K562 (cell line): ENCODE measurements around the gene RHOBTB3. TPM values are rescaled to one million over a fixed set of nuclear protein-coding genes. Genes with fewer than 3 reads are reported as not detected.

Experiments used
- CBX5 ChIP-seq: IDR thresholded peaks from 2 replicates; pipeline ENCODE4 v1.6.1; 2014; ENCODE audit warnings: low read depth, borderline replicate concordance
- DACH1 ChIP-seq: fragments of 450-650 bp; IDR thresholded peaks from 2 replicates; pipeline ENCODE4 v1.6.1; 2018; ENCODE audit not compliant: partially characterized antibody
- EWSR1 ChIP-seq: fragments of 450-650 bp; IDR thresholded peaks from 2 replicates; pipeline ENCODE4 v1.6.1; 2018; ENCODE audit warnings: borderline replicate concordance, mild to moderate bottlenecking, low read depth, moderate library complexity; ENCODE audit not compliant: partially characterized antibody
- IRF2 ChIP-seq: sonication (generic); formaldehyde crosslinking; IDR thresholded peaks from 2 replicates; pipeline ENCODE4 v1.8.1; 2022; ENCODE audit warnings: mild to moderate bottlenecking, missing genetic modification reagents
- KAT8 ChIP-seq: fragments of 450-650 bp; IDR thresholded peaks from 2 replicates; pipeline ENCODE4 v1.6.1; 2016; ENCODE audit warnings: low read depth, mild to moderate bottlenecking
- KDM4B ChIP-seq, 2 experiments: fragments of 450-650 bp in 1 of 2; sonication (generic) in 1 of 2; IDR thresholded peaks; 2 replicates each; pipeline ENCODE4 v1.6.1; 2016 to 2017; ENCODE audit warnings: borderline replicate concordance in 2 of 2, antibody characterized with exemption in 1 of 2, low read depth in 1 of 2, mild to moderate bottlenecking in 1 of 2
- KDM5B ChIP-seq: fragments of 200-600 bp; sonication (generic); IDR thresholded peaks from 2 replicates; pipeline ENCODE4 v1.6.1; 2012; ENCODE audit warnings: low read depth, mild to moderate bottlenecking, moderate library complexity, low read length, control low read depth, inconsistent platforms; ENCODE audit not compliant: insufficient replicate concordance
- LEF1 ChIP-seq: fragments of 450-650 bp; IDR thresholded peaks from 2 replicates; pipeline ENCODE4 v1.6.1; 2016; ENCODE audit warnings: mild to moderate bottlenecking
- MTA1 ChIP-seq: fragments of 450-650 bp; IDR thresholded peaks from 2 replicates; pipeline ENCODE4 v1.6.1; 2017; ENCODE audit warnings: borderline replicate concordance
- NFXL1 ChIP-seq: fragments of 450-650 bp; formaldehyde crosslinking; IDR thresholded peaks from 2 replicates; pipeline ENCODE4 v1.4.0; 2021; ENCODE audit warnings: mild to moderate bottlenecking
- PCBP2 ChIP-seq: fragments of 200-400 bp; formaldehyde crosslinking; IDR thresholded peaks from 2 replicates; pipeline ENCODE4 v1.6.1; 2018; ENCODE audit warnings: low read length, low read depth, mild to moderate bottlenecking, moderate library complexity; ENCODE audit not compliant: poor library complexity, severe bottlenecking
- PHTF2 ChIP-seq: fragments of 250-450 bp; sonication (Bioruptor Pico); IDR thresholded peaks from 2 replicates; pipeline ENCODE4 v1.5.0; 2021; ENCODE audit warnings: mild to moderate bottlenecking
- POLR2B ChIP-seq: fragments of 450-650 bp; IDR thresholded peaks from 2 replicates; pipeline ENCODE4 v1.6.1; 2018; ENCODE audit warnings: low read depth; ENCODE audit not compliant: partially characterized antibody
- RFX1 ChIP-seq: fragments of 450-650 bp; IDR thresholded peaks from 2 replicates; pipeline ENCODE4 v1.6.1; 2016; ENCODE audit warnings: mild to moderate bottlenecking, moderate library complexity
- TEAD4 ChIP-seq, 2 experiments: sonication (generic) in 1 of 2; formaldehyde crosslinking in 1 of 2; IDR thresholded peaks; 2 replicates each; pipeline versions ENCODE4 v1.6.1 to v1.8.0; 2012 to 2022; ENCODE audit warnings: borderline replicate concordance in 1 of 2, inconsistent platforms in 1 of 2, low read length in 1 of 2, mild to moderate bottlenecking in 1 of 2, missing genetic modification reagents in 1 of 2
- XRCC5 ChIP-seq: fragments of 200-400 bp; formaldehyde crosslinking; IDR thresholded peaks from 2 replicates; pipeline ENCODE4 v1.6.1; 2017; ENCODE audit warnings: low read depth, mild to moderate bottlenecking, low read length
- ZNF23 ChIP-seq: fragments of 250-450 bp; sonication (Bioruptor Pico); IDR thresholded peaks from 2 replicates; pipeline ENCODE4 v1.4.0; 2020; ENCODE audit warnings: mild to moderate bottlenecking
- ZNF263 ChIP-seq: sonication (generic); formaldehyde crosslinking; IDR thresholded peaks from 2 replicates; pipeline ENCODE4 v1.8.0; 2022; ENCODE audit warnings: mild to moderate bottlenecking, missing genetic modification reagents, borderline replicate concordance
- ZNF668 ChIP-seq: fragments of 250-450 bp; sonication (Bioruptor Pico); IDR thresholded peaks from 2 replicates; pipeline ENCODE4 v1.8.0; 2022; ENCODE audit warnings: mild to moderate bottlenecking, inconsistent platforms
- polyA plus RNA-seq, 8 experiments: library from polyadenylated mRNA; depleted of rRNA in 4 of 8; stranded (reverse) in 5 of 8; unstranded in 3 of 8; fragments of >200 nt; fragmentation: Nextera tagmentation in 2 of 8; fragmentation: Illumina TruSeq in 1 of 8; extraction: Ambion mirVana in 2 of 8; extraction: Trizol in 1 of 8; gene quantifications; 2 replicates each; pipeline versions ENCODE4 v1.2.1 to v1.2.3, GENCODE V29; 2011 to 2014; ENCODE audit warnings: inconsistent platforms in 1 of 8, missing spikeins in 1 of 8
- total RNA-seq, 7 experiments: library from RNA; depleted of rRNA in 6 of 7; stranded (reverse); fragments of >200 nt in 6 of 7; fragmentation: Illumina TruSeq in 2 of 7; extraction: Trizol in 2 of 7; gene quantifications; 2 replicates each; pipeline versions ENCODE4 v1.2.1 to v1.2.3, GENCODE V29; 2011 to 2021; ENCODE audit warnings: low replicate concordance in 1 of 7
- TF ChIP-seq, protein P1 (sequence below): fragments of 450-650 bp; IDR thresholded peaks from 2 replicates; pipeline ENCODE4 v1.6.1; 2016; ENCODE audit warnings: antibody characterized with exemption
- TF ChIP-seq, protein P2 (sequence below), 2 experiments: fragments of 250-450 bp in 1 of 2; fragments of 450-650 bp in 1 of 2; sonication (Bioruptor Pico) in 1 of 2; IDR thresholded peaks; 2 replicates each; pipeline versions ENCODE4 v1.6.1 to v1.8.0; 2016 to 2021; ENCODE audit warnings: mild to moderate bottlenecking in 2 of 2, moderate library complexity in 2 of 2, missing compliant biosample characterization in 1 of 2, missing genetic modification characterization in 1 of 2

Gene RHOBTB3
- total and polyA plus RNA-seq, 9 of the 15 experiments (the other 6 are each of a cell fraction or from before 2014, with no cell fraction given), result 39.7 to 143 (median 115) TPM

DNA sequence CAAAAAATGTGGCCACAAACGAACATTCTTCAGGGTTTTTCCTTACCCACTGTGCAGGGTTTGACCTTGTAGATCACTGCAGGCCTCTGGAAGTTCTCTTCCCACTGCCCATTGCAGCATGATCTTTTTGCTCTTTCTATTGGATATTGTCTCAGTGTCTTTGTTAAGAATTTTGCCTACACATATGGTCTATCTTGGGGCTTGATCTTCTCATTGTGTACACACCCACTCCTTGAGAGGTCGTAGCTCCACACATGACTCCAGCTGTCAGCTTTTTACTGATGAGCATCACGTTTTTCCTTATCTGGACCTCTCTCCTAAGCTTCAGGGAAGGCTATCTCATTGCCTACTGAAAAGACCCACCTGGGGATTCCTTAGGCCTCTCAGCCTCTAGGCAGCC lies 94.4 kb downstream of the RHOBTB3 start (continued):
- TF ChIP-seq, protein P1, sequence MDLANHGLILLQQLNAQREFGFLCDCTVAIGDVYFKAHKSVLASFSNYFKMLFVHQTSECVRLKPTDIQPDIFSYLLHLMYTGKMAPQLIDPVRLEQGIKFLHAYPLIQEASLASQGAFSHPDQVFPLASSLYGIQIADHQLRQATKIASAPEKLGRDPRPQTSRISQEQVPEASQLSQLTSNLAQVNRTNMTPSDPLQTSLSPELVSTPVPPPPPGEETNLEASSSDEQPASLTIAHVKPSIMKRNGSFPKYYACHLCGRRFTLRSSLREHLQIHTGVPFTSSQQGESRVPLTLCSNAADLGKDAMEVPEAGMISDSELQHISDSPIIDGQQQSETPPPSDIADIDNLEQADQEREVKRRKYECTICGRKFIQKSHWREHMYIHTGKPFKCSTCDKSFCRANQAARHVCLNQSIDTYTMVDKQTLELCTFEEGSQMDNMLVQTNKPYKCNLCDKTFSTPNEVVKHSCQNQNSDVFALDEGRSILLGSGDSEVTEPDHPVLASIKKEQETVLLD, result no peak
- no peak for TF ChIP-seq ZNF668 (CRISPR knock-in tag)
- no peak for TF ChIP-seq KDM5B
- TF ChIP-seq TEAD4 (IDR thresholded peaks at IDR 0.05; ENCODE audit: low read length), result peak; percentile 20; the same call in 1 of the 2 replicates
- TF ChIP-seq TEAD4 (CRISPR knock-in tag; IDR thresholded peaks at IDR 0.05; ENCODE audit: borderline replicate concordance), result no peak
- TF ChIP-seq NFXL1 (CRISPR knock-in tag), result no peak
- TF ChIP-seq XRCC5, result no peak
- no peak for TF ChIP-seq POLR2B
- no peak for TF ChIP-seq ZNF263
- peak; percentile 48; the same call in 1 of the 2 replicates for TF ChIP-seq MTA1
- no peak for TF ChIP-seq KAT8
- no peak for TF ChIP-seq PHTF2 (CRISPR knock-in tag)
- TF ChIP-seq, protein P2, sequence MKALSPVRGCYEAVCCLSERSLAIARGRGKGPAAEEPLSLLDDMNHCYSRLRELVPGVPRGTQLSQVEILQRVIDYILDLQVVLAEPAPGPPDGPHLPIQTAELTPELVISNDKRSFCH (CRISPR knock-in tag; IDR thresholded peaks at IDR 0.05), result no peak
- TF ChIP-seq, protein P2 (tag; IDR thresholded peaks at IDR 0.05), result no peak
- TF ChIP-seq EWSR1, result no peak
- TF ChIP-seq RFX1, result no peak
- peak; percentile 46; the same call in 1 of the 2 replicates for TF ChIP-seq LEF1
- TF ChIP-seq KDM4B (IDR thresholded peaks at IDR 0.05; ENCODE audit: borderline replicate concordance in 2 of 2, low read depth in 1 of 2), result no peak
- TF ChIP-seq IRF2, result no peak
- TF ChIP-seq DACH1, result no peak
- TF ChIP-seq CBX5, result no peak
- TF ChIP-seq PCBP2, result no peak
- no peak for TF ChIP-seq ZNF23 (CRISPR knock-in tag)
